ENCODE data around the gene SLX4IP. TPM values are rescaled to one million over a fixed set of nuclear protein-coding genes. Genes with fewer than 3 reads are reported as not detected.
A peak's percentile ranks its signal among the peaks of the same experiment; 100 is the strongest.

Gene SLX4IP
- polyA plus RNA-seq, 2 of the 4 experiments (the other 2 are of a cell fraction), result 3.4 to 7.5 TPM

GRCh38 chr20:10505827-10506226 lies 70.7 kb downstream of the SLX4IP start:
- Histone ChIP-seq H3K4me1 (peaks cover 54% of the 10 kb centered on the region), H3K4me2 (peak overlapping the region; percentile 40), H3K9me3 (no peaks in the 10 kb centered on the region), H3K27ac (peak overlapping the region; percentile 50 to 53; a peak in 3 of 6 replicates), H3K4me3 (no peak overlapping the region)
- ChIA-PET CTCF (interaction anchor here (0.6 to 3.1 kb wide), 8 partner anchors 14 to 1038 kb away, joined by 3 to 11 read pairs (median 3); no protein-coding TSS in a partner anchor), POLR2A (interaction anchor here (0.6 kb wide), 1 partner anchor 1041 kb away, joined by 3 read pairs; no protein-coding TSS in a partner anchor)
- ATAC-seq (no peak), DNase-seq (ENCODE audit: low read depth in 1 of 2, low spot score in 1 of 2) (no peak), FAIRE-seq (no peak)
- WGBS (ENCODE audit: missing lambda C conversion rate), result 54% methylated on average over 2 of the region's 2 CpGs
- TF ChIP-seq POLR2A (IDR thresholded peaks at IDR 0.05; ENCODE audit: low read length) (no peak), HEYL (CRISPR knock-in tag; IDR thresholded peaks at IDR 0.05) (no peak)

GRCh38 chr20:10507052-10507451 lies 71.9 kb downstream of the SLX4IP start:
- WGBS (ENCODE audit: missing lambda C conversion rate), result 88% methylated on average over 4 of the region's 4 CpGs

More at GRCh38 chr20:10507052-10507451, 71.9 kb downstream of the SLX4IP start:
- Histone ChIP-seq H3K27ac (peak overlapping the region; percentile 50 to 53; a peak in 4 of 6 replicates), H3K4me1 (peaks cover 65% of the 10 kb centered on the region), H3K9me3 (no peaks in the 10 kb centered on the region), H3K4me2 (no peak overlapping the region), H3K4me3 (no peak overlapping the region)
- ATAC-seq, result no peak
- DNase-seq (ENCODE audit: low read depth in 1 of 2, low spot score in 1 of 2), result no peak
- ChIA-PET CTCF (no interaction called here), POLR2A (no interaction called here)
- TF ChIP-seq SREBF2 (IDR thresholded peaks at IDR 0.05), result no peak
- no peak for TF ChIP-seq ZC3H11A (IDR thresholded peaks at IDR 0.05)
- TF ChIP-seq, protein P1, sequence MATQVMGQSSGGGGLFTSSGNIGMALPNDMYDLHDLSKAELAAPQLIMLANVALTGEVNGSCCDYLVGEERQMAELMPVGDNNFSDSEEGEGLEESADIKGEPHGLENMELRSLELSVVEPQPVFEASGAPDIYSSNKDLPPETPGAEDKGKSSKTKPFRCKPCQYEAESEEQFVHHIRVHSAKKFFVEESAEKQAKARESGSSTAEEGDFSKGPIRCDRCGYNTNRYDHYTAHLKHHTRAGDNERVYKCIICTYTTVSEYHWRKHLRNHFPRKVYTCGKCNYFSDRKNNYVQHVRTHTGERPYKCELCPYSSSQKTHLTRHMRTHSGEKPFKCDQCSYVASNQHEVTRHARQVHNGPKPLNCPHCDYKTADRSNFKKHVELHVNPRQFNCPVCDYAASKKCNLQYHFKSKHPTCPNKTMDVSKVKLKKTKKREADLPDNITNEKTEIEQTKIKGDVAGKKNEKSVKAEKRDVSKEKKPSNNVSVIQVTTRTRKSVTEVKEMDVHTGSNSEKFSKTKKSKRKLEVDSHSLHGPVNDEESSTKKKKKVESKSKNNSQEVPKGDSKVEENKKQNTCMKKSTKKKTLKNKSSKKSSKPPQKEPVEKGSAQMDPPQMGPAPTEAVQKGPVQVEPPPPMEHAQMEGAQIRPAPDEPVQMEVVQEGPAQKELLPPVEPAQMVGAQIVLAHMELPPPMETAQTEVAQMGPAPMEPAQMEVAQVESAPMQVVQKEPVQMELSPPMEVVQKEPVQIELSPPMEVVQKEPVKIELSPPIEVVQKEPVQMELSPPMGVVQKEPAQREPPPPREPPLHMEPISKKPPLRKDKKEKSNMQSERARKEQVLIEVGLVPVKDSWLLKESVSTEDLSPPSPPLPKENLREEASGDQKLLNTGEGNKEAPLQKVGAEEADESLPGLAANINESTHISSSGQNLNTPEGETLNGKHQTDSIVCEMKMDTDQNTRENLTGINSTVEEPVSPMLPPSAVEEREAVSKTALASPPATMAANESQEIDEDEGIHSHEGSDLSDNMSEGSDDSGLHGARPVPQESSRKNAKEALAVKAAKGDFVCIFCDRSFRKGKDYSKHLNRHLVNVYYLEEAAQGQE (IDR thresholded peaks at IDR 0.05), result no peak
- TF ChIP-seq, protein P2, sequence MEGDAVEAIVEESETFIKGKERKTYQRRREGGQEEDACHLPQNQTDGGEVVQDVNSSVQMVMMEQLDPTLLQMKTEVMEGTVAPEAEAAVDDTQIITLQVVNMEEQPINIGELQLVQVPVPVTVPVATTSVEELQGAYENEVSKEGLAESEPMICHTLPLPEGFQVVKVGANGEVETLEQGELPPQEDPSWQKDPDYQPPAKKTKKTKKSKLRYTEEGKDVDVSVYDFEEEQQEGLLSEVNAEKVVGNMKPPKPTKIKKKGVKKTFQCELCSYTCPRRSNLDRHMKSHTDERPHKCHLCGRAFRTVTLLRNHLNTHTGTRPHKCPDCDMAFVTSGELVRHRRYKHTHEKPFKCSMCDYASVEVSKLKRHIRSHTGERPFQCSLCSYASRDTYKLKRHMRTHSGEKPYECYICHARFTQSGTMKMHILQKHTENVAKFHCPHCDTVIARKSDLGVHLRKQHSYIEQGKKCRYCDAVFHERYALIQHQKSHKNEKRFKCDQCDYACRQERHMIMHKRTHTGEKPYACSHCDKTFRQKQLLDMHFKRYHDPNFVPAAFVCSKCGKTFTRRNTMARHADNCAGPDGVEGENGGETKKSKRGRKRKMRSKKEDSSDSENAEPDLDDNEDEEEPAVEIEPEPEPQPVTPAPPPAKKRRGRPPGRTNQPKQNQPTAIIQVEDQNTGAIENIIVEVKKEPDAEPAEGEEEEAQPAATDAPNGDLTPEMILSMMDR (IDR thresholded peaks at IDR 0.05), result no peak
- TF ChIP-seq JUNB (IDR thresholded peaks at IDR 0.05), result no peak
- TF ChIP-seq ZNF302 (CRISPR knock-in tag; IDR thresholded peaks at IDR 0.05), result no peak
- TF ChIP-seq RARB (CRISPR knock-in tag; IDR thresholded peaks at IDR 0.05), result no peak
- no peak for TF ChIP-seq BHLHE40 (IDR thresholded peaks at IDR 0.05; ENCODE audit: low read depth, low read length)
- no peak for TF ChIP-seq GATA3 (IDR thresholded peaks at IDR 0.05; ENCODE audit: borderline replicate concordance)
- no peak for TF ChIP-seq FOSL2 (IDR thresholded peaks at IDR 0.05)
- no peak for TF ChIP-seq FOSL2 (CRISPR knock-in tag; IDR thresholded peaks at IDR 0.05)
- TF ChIP-seq, protein P3, sequence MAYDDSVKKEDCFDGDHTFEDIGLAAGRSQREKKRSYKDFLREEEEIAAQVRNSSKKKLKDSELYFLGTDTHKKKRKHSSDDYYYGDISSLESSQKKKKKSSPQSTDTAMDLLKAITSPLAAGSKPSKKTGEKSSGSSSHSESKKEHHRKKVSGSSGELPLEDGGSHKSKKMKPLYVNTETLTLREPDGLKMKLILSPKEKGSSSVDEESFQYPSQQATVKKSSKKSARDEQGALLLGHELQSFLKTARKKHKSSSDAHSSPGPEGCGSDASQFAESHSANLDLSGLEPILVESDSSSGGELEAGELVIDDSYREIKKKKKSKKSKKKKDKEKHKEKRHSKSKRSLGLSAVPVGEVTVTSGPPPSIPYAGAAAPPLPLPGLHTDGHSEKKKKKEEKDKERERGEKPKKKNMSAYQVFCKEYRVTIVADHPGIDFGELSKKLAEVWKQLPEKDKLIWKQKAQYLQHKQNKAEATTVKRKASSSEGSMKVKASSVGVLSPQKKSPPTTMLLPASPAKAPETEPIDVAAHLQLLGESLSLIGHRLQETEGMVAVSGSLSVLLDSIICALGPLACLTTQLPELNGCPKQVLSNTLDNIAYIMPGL (CRISPR knock-in tag; IDR thresholded peaks at IDR 0.05; ENCODE audit: borderline replicate concordance), result no peak
- TF ChIP-seq PHF8 (IDR thresholded peaks at IDR 0.05; ENCODE audit: borderline replicate concordance, low read depth), result no peak
- TF ChIP-seq, protein P4, sequence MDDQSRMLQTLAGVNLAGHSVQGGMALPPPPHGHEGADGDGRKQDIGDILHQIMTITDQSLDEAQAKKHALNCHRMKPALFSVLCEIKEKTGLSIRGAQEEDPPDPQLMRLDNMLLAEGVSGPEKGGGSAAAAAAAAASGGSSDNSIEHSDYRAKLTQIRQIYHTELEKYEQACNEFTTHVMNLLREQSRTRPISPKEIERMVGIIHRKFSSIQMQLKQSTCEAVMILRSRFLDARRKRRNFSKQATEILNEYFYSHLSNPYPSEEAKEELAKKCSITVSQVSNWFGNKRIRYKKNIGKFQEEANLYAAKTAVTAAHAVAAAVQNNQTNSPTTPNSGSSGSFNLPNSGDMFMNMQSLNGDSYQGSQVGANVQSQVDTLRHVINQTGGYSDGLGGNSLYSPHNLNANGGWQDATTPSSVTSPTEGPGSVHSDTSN (IDR thresholded peaks at IDR 0.05), result no peak
- TF ChIP-seq POLR2AphosphoS2 (conservative IDR thresholded peaks at IDR 0.05; ENCODE audit: low read length), result no peak
- TF ChIP-seq CEBPB (IDR thresholded peaks at IDR 0.05), result no peak
- TF ChIP-seq, protein P5, sequence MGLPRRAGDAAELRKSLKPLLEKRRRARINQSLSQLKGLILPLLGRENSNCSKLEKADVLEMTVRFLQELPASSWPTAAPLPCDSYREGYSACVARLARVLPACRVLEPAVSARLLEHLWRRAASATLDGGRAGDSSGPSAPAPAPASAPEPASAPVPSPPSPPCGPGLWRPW (IDR thresholded peaks at IDR 0.05), result no peak
- FAIRE-seq, result no peak
